OCI-LY1 (cell line): ENCODE measurements around the gene TTC3.

ENCODE experiments used
- H2AFZ ChIP-seq: fragments of 200-600 bp; sonication (generic), shearing (Covaris generic); 2 replicates; pipeline ENCODE4 v1.6.0; 2014; ENCODE audit warnings: antibody characterized with exemption, mild to moderate bottlenecking, low read length
- H3F3A ChIP-seq: fragments of 200-600 bp; sonication (generic), shearing (Covaris generic); 2 replicates; pipeline ENCODE4 v1.6.0; 2014; ENCODE audit warnings: mild to moderate bottlenecking, antibody characterized with exemption, low read length, moderate library complexity; ENCODE audit not compliant: insufficient read depth
- H3K27ac ChIP-seq: fragments of 200-600 bp; sonication (generic); 2 replicates; pipeline ENCODE4 v1.5.1; 2014; ENCODE audit warnings: low read length, mixed run types, mild to moderate bottlenecking, low read depth; ENCODE audit not compliant: poor library complexity, severe bottlenecking
- H3K27me3 ChIP-seq: fragments of 200-600 bp; sonication (generic); 2 replicates; pipeline ENCODE4 v1.6.0; 2014; ENCODE audit warnings: antibody characterized with exemption, mild to moderate bottlenecking, low read length, moderate library complexity; ENCODE audit not compliant: insufficient read depth
- H3K36me3 ChIP-seq: fragments of 200-600 bp; sonication (generic); 2 replicates; pipeline ENCODE4 v1.6.1; 2014; ENCODE audit warnings: mild to moderate bottlenecking, antibody characterized with exemption, low read length, moderate library complexity, mixed read lengths; ENCODE audit not compliant: insufficient read depth
- H3K4me1 ChIP-seq: fragments of 200-600 bp; sonication (generic); 2 replicates; pipeline ENCODE4 v1.5.1; 2014; ENCODE audit warnings: mild to moderate bottlenecking, low read length, moderate library complexity; ENCODE audit not compliant: insufficient read depth, severe bottlenecking
- H3K4me2 ChIP-seq: fragments of 200-600 bp; sonication (generic), shearing (Covaris generic); 2 replicates; pipeline ENCODE4 v1.6.1; 2014; ENCODE audit warnings: low read length
- H3K4me3 ChIP-seq: fragments of 200-600 bp; sonication (generic); 2 replicates; pipeline ENCODE4 v1.5.1; 2014; ENCODE audit warnings: low read length, low read depth, mild to moderate bottlenecking, mixed read lengths; ENCODE audit not compliant: poor library complexity, severe bottlenecking
- H3K79me2 ChIP-seq: fragments of 200-600 bp; shearing (Covaris generic); 2 replicates; pipeline ENCODE4 v1.6.1; 2016; ENCODE audit warnings: mixed run types, low read length, mixed read lengths; ENCODE audit not compliant: insufficient read depth
- H3K9ac ChIP-seq: fragments of 200-600 bp; sonication (generic), shearing (Covaris generic); 2 replicates; pipeline ENCODE4 v1.6.1; 2014; ENCODE audit warnings: mild to moderate bottlenecking, low read length, mixed read lengths
- H3K9me2 ChIP-seq: fragments of 200-600 bp; sonication (generic), shearing (Covaris generic); 2 replicates; pipeline ENCODE4 v1.6.1; 2014; ENCODE audit warnings: low read depth, mild to moderate bottlenecking, low read length, mixed read lengths
- H3K9me3 ChIP-seq: fragments of 200-600 bp; shearing (Covaris generic); 2 replicates; pipeline ENCODE4 v1.6.1; 2014; ENCODE audit warnings: low read length, mixed read lengths
- H4K20me1 ChIP-seq: fragments of 200-600 bp; sonication (generic), shearing (Covaris generic); 2 replicates; pipeline ENCODE4 v1.6.0; 2016; ENCODE audit warnings: mild to moderate bottlenecking, low read length; ENCODE audit not compliant: insufficient read depth
- EZH2 ChIP-seq: fragments of 200-600 bp; sonication (generic), shearing (Covaris generic); IDR thresholded peaks from 2 replicates; pipeline ENCODE4 v1.8.0; 2017; ENCODE audit warnings: borderline replicate concordance, mixed run types, mild to moderate bottlenecking, antibody characterized with exemption, low read length, moderate library complexity, mixed read lengths
- TF ChIP-seq, protein P1 (sequence below): fragments of 200-600 bp; sonication (generic), shearing (Covaris generic); IDR thresholded peaks from 2 replicates; pipeline ENCODE4 v1.5.1; 2017; ENCODE audit warnings: mild to moderate bottlenecking, antibody characterized with exemption, low read length, moderate library complexity, mixed read lengths

The TTC3 gene

DNA sequence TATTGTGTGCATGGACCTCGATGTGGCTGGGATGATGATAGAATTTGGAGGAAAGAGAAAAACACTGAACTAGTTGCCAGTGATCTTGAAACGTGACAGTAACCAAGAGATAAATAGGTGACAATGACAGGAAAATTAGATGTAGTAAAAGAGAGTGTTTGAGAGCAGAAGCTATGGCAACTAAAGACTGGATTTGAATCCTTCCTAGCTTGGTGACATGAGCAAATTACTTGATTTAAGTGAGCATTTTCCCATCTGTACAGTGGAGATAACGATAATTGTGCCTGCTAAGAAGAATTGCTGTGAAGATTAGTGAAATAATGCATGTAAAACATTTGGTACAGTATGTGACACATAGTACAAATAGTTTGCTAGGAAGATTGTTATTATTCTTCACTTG, 12.7 kb downstream of the TTC3 start:
- no peaks in the 10 kb centered on the region for H3K9me2 ChIP-seq
- H3K9ac ChIP-seq = no peak overlapping the region
- no peak overlapping the region for H3K4me3 ChIP-seq
- peaks cover 68% of the 10 kb centered on the region for H3K79me2 ChIP-seq
- no peaks in the 10 kb centered on the region for H4K20me1 ChIP-seq
- H3K4me1 ChIP-seq = peaks cover 16% of the 10 kb centered on the region
- no peaks in the 10 kb centered on the region for H3K27me3 ChIP-seq
- H3K36me3 ChIP-seq = peaks cover 24% of the 10 kb centered on the region
- no peaks in the 10 kb centered on the region for H3K9me3 ChIP-seq
- no peak overlapping the region for H2AFZ ChIP-seq
- no peak overlapping the region for H3K4me2 ChIP-seq
- no peaks in the 10 kb centered on the region for H3F3A ChIP-seq
- TF ChIP-seq, protein P1, sequence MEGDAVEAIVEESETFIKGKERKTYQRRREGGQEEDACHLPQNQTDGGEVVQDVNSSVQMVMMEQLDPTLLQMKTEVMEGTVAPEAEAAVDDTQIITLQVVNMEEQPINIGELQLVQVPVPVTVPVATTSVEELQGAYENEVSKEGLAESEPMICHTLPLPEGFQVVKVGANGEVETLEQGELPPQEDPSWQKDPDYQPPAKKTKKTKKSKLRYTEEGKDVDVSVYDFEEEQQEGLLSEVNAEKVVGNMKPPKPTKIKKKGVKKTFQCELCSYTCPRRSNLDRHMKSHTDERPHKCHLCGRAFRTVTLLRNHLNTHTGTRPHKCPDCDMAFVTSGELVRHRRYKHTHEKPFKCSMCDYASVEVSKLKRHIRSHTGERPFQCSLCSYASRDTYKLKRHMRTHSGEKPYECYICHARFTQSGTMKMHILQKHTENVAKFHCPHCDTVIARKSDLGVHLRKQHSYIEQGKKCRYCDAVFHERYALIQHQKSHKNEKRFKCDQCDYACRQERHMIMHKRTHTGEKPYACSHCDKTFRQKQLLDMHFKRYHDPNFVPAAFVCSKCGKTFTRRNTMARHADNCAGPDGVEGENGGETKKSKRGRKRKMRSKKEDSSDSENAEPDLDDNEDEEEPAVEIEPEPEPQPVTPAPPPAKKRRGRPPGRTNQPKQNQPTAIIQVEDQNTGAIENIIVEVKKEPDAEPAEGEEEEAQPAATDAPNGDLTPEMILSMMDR = no peak
- no peak for TF ChIP-seq EZH2
- no peak overlapping the region for H3K27ac ChIP-seq

DNA sequence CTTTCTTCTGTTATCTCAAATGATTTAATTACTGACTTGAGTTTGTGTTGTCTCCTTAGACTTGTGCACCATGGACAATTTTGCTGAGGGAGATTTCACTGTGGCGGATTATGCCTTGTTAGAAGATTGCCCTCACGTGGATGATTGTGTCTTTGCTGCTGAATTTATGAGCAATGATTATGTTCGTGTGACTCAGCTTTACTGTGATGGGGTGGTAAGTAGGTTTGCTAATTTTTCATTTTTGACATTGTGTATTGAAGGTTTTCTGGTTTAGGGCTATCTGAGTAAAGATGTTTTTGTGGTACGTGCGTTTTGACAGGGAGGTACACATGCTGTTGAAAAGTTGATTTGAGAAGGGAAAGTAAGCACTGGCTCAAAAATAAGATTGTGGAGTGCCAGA, 14.1 kb downstream of the TTC3 start:
- Histone ChIP-seq H3K4me2 (no peak overlapping the region), H3K9ac (peak overlapping the region; percentile 4; the same call in 1 of the 2 replicates), H3K4me3 (no peak overlapping the region), H3K36me3 (peaks cover 36% of the 10 kb centered on the region), H3K9me3 (no peaks in the 10 kb centered on the region), H3K4me1 (peaks cover 15% of the 10 kb centered on the region), H2AFZ (no peak overlapping the region), H3K9me2 (no peaks in the 10 kb centered on the region), H3K27me3 (no peaks in the 10 kb centered on the region), H3K79me2 (peaks cover 55% of the 10 kb centered on the region), H4K20me1 (no peaks in the 10 kb centered on the region), H3K27ac (no peak overlapping the region), H3F3A (no peaks in the 10 kb centered on the region)
- TF ChIP-seq, protein P1 = peak; percentile 73
- TF ChIP-seq EZH2 = no peak

DNA sequence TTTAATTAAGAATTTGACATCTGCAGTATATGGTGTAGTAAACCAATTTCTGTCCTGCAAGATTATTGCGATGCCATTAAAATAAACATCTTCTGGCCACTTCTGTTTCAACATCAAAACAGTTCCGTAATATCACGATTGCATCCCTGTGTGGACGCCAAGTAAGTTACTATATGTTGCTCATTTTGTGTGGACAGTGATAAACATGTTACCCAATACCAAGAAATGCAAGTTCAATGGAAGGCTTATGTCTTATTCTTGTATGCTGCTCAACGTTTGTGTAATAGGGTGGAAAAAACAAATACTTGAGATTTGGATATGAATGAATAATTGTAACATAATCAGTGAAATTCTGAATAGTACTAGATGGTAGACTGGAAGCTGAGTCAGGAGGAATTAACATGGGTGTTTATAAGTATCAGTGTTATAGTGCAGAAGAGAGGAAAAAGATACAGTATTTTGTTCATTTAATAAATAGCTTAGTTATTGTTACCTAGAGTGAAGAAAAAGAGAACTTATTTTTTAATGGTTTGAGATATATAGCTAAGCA, 15.2 kb downstream of the TTC3 start:
- H3K9me2 ChIP-seq = no peaks in the 10 kb centered on the region
- H3K27me3 ChIP-seq = no peaks in the 10 kb centered on the region
- H3K4me3 ChIP-seq = no peak overlapping the region
- no peak overlapping the region for H3K9ac ChIP-seq
- no peak overlapping the region for H3K4me2 ChIP-seq
- no peak overlapping the region for H2AFZ ChIP-seq
- H3F3A ChIP-seq = no peaks in the 10 kb centered on the region
- H4K20me1 ChIP-seq = no peaks in the 10 kb centered on the region
- H3K9me3 ChIP-seq = no peaks in the 10 kb centered on the region
- TF ChIP-seq EZH2 = no peak
- TF ChIP-seq, protein P1 = no peak
- peaks cover 39% of the 10 kb centered on the region for H3K36me3 ChIP-seq
- H3K27ac ChIP-seq = no peak overlapping the region
- H3K79me2 ChIP-seq = peaks cover 45% of the 10 kb centered on the region
- peaks cover 6% of the 10 kb centered on the region for H3K4me1 ChIP-seq
